ENCODE measurements around the gene RABGEF1. TPM values are rescaled to one million over a fixed set of nuclear protein-coding genes. Genes with fewer than 3 reads are reported as not detected.
A peak's percentile ranks its signal among the peaks of the same experiment; 100 is the strongest.
"Not testable (repeated sequence)": the region's sequence is repeated elsewhere in the genome, so short reads cannot be mapped to it uniquely, and the experiment has no call there.

Gene RABGEF1
- total and polyA plus RNA-seq, 2 of the 8 experiments (the other 6 are each of a cell fraction or from before 2014, with no cell fraction given): 10.2 to 18.0 TPM

- 6% methylated on average over 34 of the region's 54 CpGs; no CpG with 5 or more reads in 1 of the 2 experiments for WGBS, 2 experiments (ENCODE audit: extremely low coverage in 1 of 2, insufficient coverage in 1 of 2, insufficient read length in 1 of 2, insufficient replicate concordance in 2 of 2, low coverage in 1 of 2, low lambda C conversion rate in 2 of 2, missing lambda C conversion rate in 1 of 2)
- not testable (repeated sequence) for H2AFZ ChIP-seq (ENCODE audit: low read length); H4K20me1 ChIP-seq (replicated peaks in 1 of 2; ENCODE audit: control insufficient read depth in 1 of 2, insufficient read depth in 2 of 2, low read length in 2 of 2); H3K4ac ChIP-seq (replicated peaks; ENCODE audit: insufficient read length, low read depth, low read length); FAIRE-seq; H3K36me3 ChIP-seq (ENCODE audit: control insufficient read depth in 2 of 4, insufficient read depth in 4 of 4, low read length in 3 of 4); H3K79me1 ChIP-seq (ENCODE audit: low read depth, low read length); H3K23ac ChIP-seq (ENCODE audit: insufficient read length); H4K91ac ChIP-seq (replicated peaks; ENCODE audit: insufficient read length, low read length); H3K14ac ChIP-seq (ENCODE audit: insufficient read length); H3K27me3 ChIP-seq (replicated peaks in 1 of 4; ENCODE audit: control insufficient read depth in 3 of 4, extremely low read depth in 1 of 4, insufficient read depth in 3 of 4, low read length in 3 of 4); H2BK15ac ChIP-seq (ENCODE audit: low read length); H2BK20ac ChIP-seq (ENCODE audit: low read length); H3K23me2 ChIP-seq (ENCODE audit: low read depth, low read length); H2BK120ac ChIP-seq (replicated peaks; ENCODE audit: low read depth, low read length); H2AK5ac ChIP-seq (ENCODE audit: low read depth, low read length); H3K18ac ChIP-seq (ENCODE audit: extremely low read depth, low read length); H3K9me3 ChIP-seq (ENCODE audit: insufficient read depth in 2 of 2, low read depth in 1 of 2, low read length in 1 of 2); H3K4me1 ChIP-seq (replicated peaks in 1 of 4; ENCODE audit: control insufficient read depth in 3 of 4, insufficient read depth in 4 of 4, low read length in 3 of 4); H2BK12ac ChIP-seq (ENCODE audit: low read depth, low read length)
- H3K79me2 ChIP-seq (ENCODE audit: control insufficient read depth in 1 of 2, insufficient read depth in 2 of 2, low read length in 2 of 2): peaks cover 3 to 41% of the 10 kb centered on the region in 2 experiments; a peak in 2 of 4 replicates
- H3K56ac ChIP-seq (replicated peaks; ENCODE audit: insufficient read length, low read depth, low read length): peak overlapping the region; percentile 42
- peak overlapping the region; percentile 85 for H2BK5ac ChIP-seq (ENCODE audit: low read depth, low read length)
- peak overlapping the region; percentile 57 for H4K8ac ChIP-seq (ENCODE audit: extremely low read depth, insufficient read depth, low read length)
- DNase-seq (ENCODE audit: low read depth in 1 of 2, low spot score in 2 of 2): peak in 1 of 2 experiments; percentile 79
- peak; percentile 50 for TF ChIP-seq ASH2L (IDR thresholded peaks at IDR 0.05; ENCODE audit: low read length)
- 0 out of 2 replicates have a peak, but pooled peaks have one; percentile 0 for TF ChIP-seq RBBP5 (IDR thresholded peaks at IDR 0.05; ENCODE audit: borderline replicate concordance, low read depth, low read length)
- TF ChIP-seq PHF8 (conservative IDR thresholded peaks at IDR 0.05; ENCODE audit: low read depth, low read length): peak; percentile 50; the same call in 1 of the 2 replicates
- peak overlapping the region; percentile 80 to 92 (median 87) for H3K9ac ChIP-seq (replicated peaks in 1 of 4; ENCODE audit: extremely low read depth in 1 of 4, low read depth in 3 of 4, low read length in 3 of 4)
- peak overlapping the region; percentile 65 to 66 for H3K4me2 ChIP-seq (ENCODE audit: insufficient read depth in 1 of 2, low read depth in 2 of 2, low read length in 2 of 2)
- ChIA-PET POLR2A (ENCODE audit: partially characterized antibody) (interaction anchor here (1.0 to 3.8 kb wide), 7 partner anchors 9 to 41 kb away, joined by 3 to 10 read pairs (median 4); no protein-coding TSS in a partner anchor), CTCF (ENCODE audit: partially characterized antibody) (interaction anchor here (0.8 to 1.3 kb wide), 2 partner anchors 41 to 45 kb away, joined by 3 to 4 read pairs; no protein-coding TSS in a partner anchor)
- peak overlapping the region; percentile 87 for H3K27ac ChIP-seq (ENCODE audit: low read depth, low read length)
- H4K5ac ChIP-seq (ENCODE audit: insufficient read length, low read depth, low read length): peak overlapping the region; percentile 80
- H3K4me3 ChIP-seq (ENCODE audit: extremely low read depth in 1 of 4, insufficient read depth in 2 of 4, low read depth in 3 of 4, low read length in 4 of 4): peak overlapping the region; percentile 75 to 98 (median 78)
Observed at GRCh38 chr7:66740980-66741709, 612 bp downstream of the RABGEF1 start.
